Activated CD8-positive, alpha-beta memory T cell treated with anti-CD3 and anti-CD28 coated beads for 48 hours (primary cell): ENCODE data around the gene FPGS.
"Not testable (repeated sequence)": the region's sequence is repeated elsewhere in the genome, so short reads cannot be mapped to it uniquely, and the experiment has no call there.

Experiments used
- DNase-seq, 3 experiments: peaks; one replicate each; pipeline ENCODE4 v3.0.0-alpha.2; 2020; ENCODE audit warnings: low read depth in 2 of 3, low spot score in 2 of 3

Gene FPGS

GRCh38 chr9:127835991-127836516 lies 33.4 kb downstream of the FPGS start:
- no peak for DNase-seq

- DNase-seq = not testable (repeated sequence)
Measured at GRCh38 chr9:127836561-127836960, 33.9 kb downstream of the FPGS start.

- DNase-seq = no peak
Measured at GRCh38 chr9:127837346-127837745, 34.7 kb downstream of the FPGS start.

GRCh38 chr9:127838375-127839078 lies 35.8 kb downstream of the FPGS start:
- DNase-seq = no peak

GRCh38 chr9:127841087-127841835 lies 38.6 kb downstream of the FPGS start:
- DNase-seq = no peak

GRCh38 chr9:127844821-127845359 lies 42.2 kb downstream of the FPGS start:
- DNase-seq = no peak

GRCh38 chr9:127845619-127846018 lies 42.9 kb downstream of the FPGS start:
- not testable (repeated sequence) for DNase-seq

- no peak for DNase-seq
Measured at GRCh38 chr9:127846443-127847177, 43.9 kb downstream of the FPGS start.

- no peak for DNase-seq
Measured at GRCh38 chr9:127847178-127847510, 44.5 kb downstream of the FPGS start.

GRCh38 chr9:127847833-127848755 lies 45.4 kb downstream of the FPGS start:
- no peak for DNase-seq

- no peak for DNase-seq
Measured at GRCh38 chr9:127848756-127849504, 46.2 kb downstream of the FPGS start.

- no peak for DNase-seq
Measured at GRCh38 chr9:127850286-127850830, 47.7 kb downstream of the FPGS start.

GRCh38 chr9:127852829-127853228 lies 50.1 kb downstream of the FPGS start:
- DNase-seq = no peak

- no peak for DNase-seq
Measured at GRCh38 chr9:127853312-127854183, 50.9 kb downstream of the FPGS start.

- DNase-seq = no peak
Measured at GRCh38 chr9:127854184-127854806, 51.6 kb downstream of the FPGS start, which contains the start of gene ENG. Gene ENG (minus strand): TSS chr9:127854658. CDS start chr9:127854355, 303 bp downstream.

- DNase-seq = no peak
Measured at GRCh38 chr9:127854960-127855359, 52.3 kb downstream of the FPGS start.

GRCh38 chr9:127855522-127855921 lies 52.8 kb downstream of the FPGS start:
- DNase-seq = no peak
